KMS-11 (cell line): ENCODE data around the gene C19orf33.

ENCODE experiments used
- H2AFZ ChIP-seq: fragments of 200-600 bp; sonication (generic); 2 replicates; pipeline ENCODE4 v1.6.1; 2016; ENCODE audit warnings: antibody characterized with exemption, mixed run types, low read depth
- H3K27ac ChIP-seq: fragments of 200-600 bp; sonication (generic); 2 replicates; pipeline ENCODE4 v1.6.1; 2016; ENCODE audit warnings: mild to moderate bottlenecking, mixed run types
- H3K27me3 ChIP-seq: fragments of 200-600 bp; sonication (generic); 2 replicates; pipeline ENCODE4 v1.6.1; 2017; ENCODE audit warnings: mild to moderate bottlenecking, low read depth, mixed run types, moderate library complexity; ENCODE audit not compliant: insufficient read depth
- H3K36me3 ChIP-seq: fragments of 200-600 bp; sonication (generic); 2 replicates; pipeline ENCODE4 v1.6.1; 2017; ENCODE audit warnings: mild to moderate bottlenecking, mixed run types; ENCODE audit not compliant: insufficient read depth
- H3K4me1 ChIP-seq: fragments of 200-600 bp; sonication (generic); 2 replicates; pipeline ENCODE4 v1.6.1; 2016; ENCODE audit warnings: mild to moderate bottlenecking, low read depth, mixed run types; ENCODE audit not compliant: poor library complexity, severe bottlenecking
- H3K4me2 ChIP-seq: fragments of 200-600 bp; sonication (generic); 2 replicates; pipeline ENCODE4 v1.7.0; 2016; ENCODE audit warnings: mild to moderate bottlenecking, mixed run types
- H3K4me3 ChIP-seq: fragments of 200-600 bp; sonication (generic); IDR thresholded peaks from 2 replicates; pipeline ENCODE4 v1.6.1; 2017; ENCODE audit warnings: low read depth, low read length, mixed read lengths; ENCODE audit not compliant: insufficient read depth
- H3K79me2 ChIP-seq: fragments of 200-600 bp; sonication (generic); 2 replicates; pipeline ENCODE4 v1.6.1; 2016; ENCODE audit warnings: low read depth, mixed run types; ENCODE audit not compliant: insufficient read depth
- H3K9ac ChIP-seq: fragments of 200-600 bp; sonication (generic); 2 replicates; pipeline ENCODE4 v1.6.1; 2016; ENCODE audit warnings: mild to moderate bottlenecking, mixed run types
- H4K20me1 ChIP-seq: fragments of 200-600 bp; sonication (generic); 2 replicates; pipeline ENCODE4 v1.6.1; 2016; ENCODE audit warnings: mild to moderate bottlenecking, mixed run types; ENCODE audit not compliant: insufficient read depth
- CTCF ChIP-seq: fragments of 200-600 bp; sonication (generic); conservative IDR thresholded peaks from 2 replicates; pipeline ENCODE4 v1.6.1; 2017; ENCODE audit warnings: low read depth, mild to moderate bottlenecking, antibody characterized with exemption, low read length, moderate library complexity, mixed read lengths

The C19orf33 gene

GRCh38 chr19:38318660-38319059 lies 14.6 kb downstream of the C19orf33 start:
- Histone ChIP-seq H3K79me2 (no peaks in the 10 kb centered on the region), H3K4me1 (no peaks in the 10 kb centered on the region), H3K36me3 (no peaks in the 10 kb centered on the region), H2AFZ (no peak overlapping the region), H3K4me3 (no peak overlapping the region), H3K4me2 (no peak overlapping the region), H3K27me3 (peaks cover 7% of the 10 kb centered on the region; the same call in 1 of the 2 replicates), H3K27ac (no peak overlapping the region), H3K9ac (no peak overlapping the region), H4K20me1 (no peaks in the 10 kb centered on the region)
- TF ChIP-seq CTCF = no peak

- TF ChIP-seq CTCF = no peak
- Histone ChIP-seq H2AFZ (no peak within 1 kb of the TSS), H3K79me2 (no peaks in the 10 kb centered on the region), H4K20me1 (no peaks in the 10 kb centered on the region), H3K4me1 (no peaks in the 10 kb centered on the region), H3K27ac (no peak within 1 kb of the TSS), H3K4me2 (no peak within 1 kb of the TSS), H3K9ac (no peak within 1 kb of the TSS), H3K4me3 (no peak within 1 kb of the TSS), H3K27me3 (peaks cover 7% of the 10 kb centered on the region; the same call in 1 of the 2 replicates), H3K36me3 (no peaks in the 10 kb centered on the region)
Observed at GRCh38 chr19:38319421-38320258, 15.6 kb downstream of the C19orf33 start, which contains the start of gene KCNK6. TSS of gene KCNK6 (plus strand) at chr19:38319845. CDS start at chr19:38319951, 106 bp downstream.

- peaks cover 7% of the 10 kb centered on the region; the same call in 1 of the 2 replicates for H3K27me3 ChIP-seq
- H3K9ac ChIP-seq = no peak overlapping the region
- no peak overlapping the region for H3K4me3 ChIP-seq
- no peaks in the 10 kb centered on the region for H3K4me1 ChIP-seq
- H3K79me2 ChIP-seq = no peaks in the 10 kb centered on the region
- H3K4me2 ChIP-seq = no peak overlapping the region
- TF ChIP-seq CTCF = no peak
- no peak overlapping the region for H3K27ac ChIP-seq
- no peaks in the 10 kb centered on the region for H4K20me1 ChIP-seq
- H2AFZ ChIP-seq = no peak overlapping the region
- no peaks in the 10 kb centered on the region for H3K36me3 ChIP-seq
Observed at GRCh38 chr19:38320969-38321339, 16.9 kb downstream of the C19orf33 start.

DNA sequence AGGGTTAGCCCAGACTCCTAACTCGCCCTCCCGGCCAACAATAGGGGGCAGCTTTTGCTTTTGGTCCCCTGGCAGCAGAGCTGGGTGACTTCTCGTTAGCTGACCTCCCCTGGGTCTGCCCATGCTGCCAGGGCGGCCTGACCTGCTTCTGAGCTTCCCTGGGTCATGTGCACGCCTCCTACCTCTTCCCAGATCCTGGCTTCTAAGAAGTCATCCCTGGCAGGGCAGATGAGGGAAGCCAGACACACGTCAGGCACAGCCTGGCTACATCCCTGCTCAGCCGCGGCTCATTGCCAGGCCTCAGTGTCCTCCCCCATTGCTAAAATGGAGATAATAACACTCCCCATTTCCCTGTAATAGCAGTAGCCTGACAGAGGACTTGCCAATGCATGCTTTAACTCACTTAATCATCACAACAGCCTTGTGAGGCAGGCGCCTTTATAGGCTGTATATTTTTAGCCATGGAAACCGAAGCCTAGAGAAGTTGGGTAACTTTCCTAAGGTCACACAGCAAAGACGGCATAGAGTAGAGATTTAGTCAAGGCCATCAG lies 17.7 kb downstream of the C19orf33 start:
- H2AFZ ChIP-seq = no peak overlapping the region
- no peak for TF ChIP-seq CTCF
- no peaks in the 10 kb centered on the region for H4K20me1 ChIP-seq
- H3K27me3 ChIP-seq = peaks cover 7% of the 10 kb centered on the region; the same call in 1 of the 2 replicates
- H3K79me2 ChIP-seq = no peaks in the 10 kb centered on the region
- H3K9ac ChIP-seq = no peak overlapping the region
- no peaks in the 10 kb centered on the region for H3K4me1 ChIP-seq
- no peak overlapping the region for H3K4me2 ChIP-seq
- no peak overlapping the region for H3K27ac ChIP-seq
- H3K36me3 ChIP-seq = no peaks in the 10 kb centered on the region
- H3K4me3 ChIP-seq = no peak overlapping the region
